ENCODE results near the gene DTYMK. TPM values are rescaled to one million over a fixed set of nuclear protein-coding genes. Genes with fewer than 3 reads are reported as not detected.

Gene DTYMK, protein sequence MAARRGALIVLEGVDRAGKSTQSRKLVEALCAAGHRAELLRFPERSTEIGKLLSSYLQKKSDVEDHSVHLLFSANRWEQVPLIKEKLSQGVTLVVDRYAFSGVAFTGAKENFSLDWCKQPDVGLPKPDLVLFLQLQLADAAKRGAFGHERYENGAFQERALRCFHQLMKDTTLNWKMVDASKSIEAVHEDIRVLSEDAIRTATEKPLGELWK
- 131 and 155 TPM in 2 replicates for polyA plus RNA-seq (2014; cell fraction: cytosol; rRNA removed)
- 110 and 133 TPM in 2 replicates for polyA plus RNA-seq (2014; cell fraction: nucleus; rRNA removed)

DNA sequence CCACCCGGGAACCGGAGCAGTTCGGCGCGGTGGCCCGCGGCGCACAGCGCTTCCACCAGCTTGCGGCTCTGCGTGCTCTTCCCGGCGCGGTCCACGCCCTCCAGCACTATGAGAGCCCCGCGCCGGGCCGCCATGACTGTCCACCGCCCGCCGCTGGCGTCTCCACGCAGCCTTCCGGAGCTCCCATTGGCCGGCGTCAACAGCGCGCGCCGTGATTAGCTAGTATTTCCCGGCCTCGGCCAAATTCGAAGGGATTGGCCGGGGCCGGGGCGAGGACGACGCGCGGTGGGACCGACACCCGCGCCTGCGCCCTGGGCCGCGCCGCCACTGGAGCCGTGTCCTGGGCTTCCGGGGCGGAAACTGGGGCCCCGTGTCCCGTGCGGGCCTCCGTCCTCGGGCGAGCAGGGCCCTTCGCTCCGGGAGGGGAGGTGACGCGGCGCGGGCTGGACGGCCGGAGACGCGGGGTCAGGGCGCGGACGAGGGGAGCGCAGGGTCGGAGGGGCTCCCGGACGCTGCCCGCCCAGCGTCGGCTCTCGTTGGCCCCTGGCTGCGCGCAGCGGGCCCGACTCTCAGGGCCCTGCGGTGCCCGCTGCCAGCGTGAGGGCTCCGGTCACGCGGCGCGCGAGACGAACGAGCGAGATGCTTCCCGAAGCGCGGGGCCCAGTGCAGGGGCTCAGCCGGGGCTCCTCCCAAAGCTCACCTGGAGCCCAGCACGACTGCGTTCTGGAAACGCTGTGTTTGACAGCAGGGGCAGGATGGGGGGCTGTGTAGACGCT, at the start of gene DTYMK:
DTYMK (minus strand) TSS at position 166 of the 776 bp plus-strand sequence; CDS start at position 134, 32 bp downstream.
- peak; percentile 95 for DNase-seq (ENCODE audit: low spot score)

DNA sequence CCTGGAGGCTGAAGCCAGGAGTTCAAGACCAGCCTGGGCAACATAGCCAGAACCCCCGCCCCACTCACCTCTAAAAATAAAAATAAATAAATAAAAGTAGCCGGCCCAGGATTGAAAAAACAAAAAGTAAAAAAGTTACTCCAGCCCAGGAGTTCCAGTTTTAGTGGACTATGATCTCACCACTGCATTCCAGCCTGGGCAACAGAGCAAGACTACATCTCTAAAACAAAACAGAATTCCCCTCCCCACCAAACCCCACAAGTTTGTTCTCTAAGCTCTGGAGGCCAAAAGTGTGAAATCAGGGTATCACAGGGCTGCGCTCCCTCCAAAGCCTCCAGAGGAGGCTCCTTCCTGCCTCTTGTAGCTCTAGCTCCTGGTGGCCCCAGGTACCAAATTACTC, 49.5 kb upstream of the DTYMK start:
- no peak for DNase-seq (ENCODE audit: low spot score)

DNA sequence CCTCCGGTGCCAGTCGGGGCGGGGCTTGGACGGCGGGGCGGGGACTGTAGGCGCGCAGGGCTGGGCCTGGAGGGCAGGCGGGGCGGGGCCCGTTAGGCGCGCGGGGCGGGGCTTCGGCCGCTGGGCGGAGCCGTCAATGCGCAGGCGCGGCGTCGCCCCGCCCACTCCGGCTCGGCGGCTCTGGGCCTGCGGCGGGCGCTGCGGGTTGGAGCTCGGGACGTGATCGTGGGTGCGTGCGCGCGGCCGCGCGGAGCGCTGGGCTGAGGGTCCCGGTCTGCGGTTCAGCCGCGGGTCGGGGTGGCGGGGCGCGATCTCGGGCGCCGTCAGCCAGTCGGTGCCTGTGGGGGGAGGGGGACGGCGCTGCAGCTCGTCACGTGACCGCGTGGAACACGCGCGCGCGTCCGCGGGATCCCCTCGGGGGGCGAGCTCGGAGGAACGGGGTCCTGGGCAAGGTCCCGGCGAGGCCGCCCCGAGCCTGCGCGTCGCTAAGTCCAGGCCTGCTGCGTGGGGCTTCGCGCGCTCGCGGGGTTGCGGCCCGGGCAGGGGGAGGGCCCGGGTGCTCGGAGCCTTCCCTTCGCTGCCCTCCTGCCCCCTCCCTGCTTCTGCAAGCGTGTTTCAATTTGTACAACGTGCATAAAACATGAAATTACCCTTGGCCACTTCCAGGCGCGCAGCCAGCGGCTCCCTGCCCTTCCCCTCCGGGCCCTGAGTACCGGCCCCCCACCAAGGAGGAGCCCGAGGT, 48.0 kb upstream of the DTYMK start, which contains the start of gene D2HGDH:
D2HGDH (plus strand) TSS at position 164 of the 742 bp plus-strand sequence. CDS start 595 bp downstream, outside the sequence.
- DNase-seq (ENCODE audit: low spot score), result peak; percentile 79

DNA sequence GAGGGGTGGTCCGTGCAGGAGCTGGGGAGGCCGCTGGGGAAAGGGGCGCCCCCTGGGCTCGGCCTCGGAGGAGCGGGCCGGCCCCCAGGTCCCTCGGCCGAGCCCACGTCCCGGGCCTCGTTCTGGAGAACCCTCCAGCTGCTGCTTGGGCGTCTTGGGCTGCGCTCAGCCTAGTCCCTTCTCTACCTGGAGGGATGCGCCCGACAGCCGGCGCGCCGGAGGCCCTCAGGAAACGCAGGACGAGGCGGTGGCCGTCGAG, 47.5 kb upstream of the DTYMK start:
- DNase-seq (ENCODE audit: low spot score), result no peak

DNA sequence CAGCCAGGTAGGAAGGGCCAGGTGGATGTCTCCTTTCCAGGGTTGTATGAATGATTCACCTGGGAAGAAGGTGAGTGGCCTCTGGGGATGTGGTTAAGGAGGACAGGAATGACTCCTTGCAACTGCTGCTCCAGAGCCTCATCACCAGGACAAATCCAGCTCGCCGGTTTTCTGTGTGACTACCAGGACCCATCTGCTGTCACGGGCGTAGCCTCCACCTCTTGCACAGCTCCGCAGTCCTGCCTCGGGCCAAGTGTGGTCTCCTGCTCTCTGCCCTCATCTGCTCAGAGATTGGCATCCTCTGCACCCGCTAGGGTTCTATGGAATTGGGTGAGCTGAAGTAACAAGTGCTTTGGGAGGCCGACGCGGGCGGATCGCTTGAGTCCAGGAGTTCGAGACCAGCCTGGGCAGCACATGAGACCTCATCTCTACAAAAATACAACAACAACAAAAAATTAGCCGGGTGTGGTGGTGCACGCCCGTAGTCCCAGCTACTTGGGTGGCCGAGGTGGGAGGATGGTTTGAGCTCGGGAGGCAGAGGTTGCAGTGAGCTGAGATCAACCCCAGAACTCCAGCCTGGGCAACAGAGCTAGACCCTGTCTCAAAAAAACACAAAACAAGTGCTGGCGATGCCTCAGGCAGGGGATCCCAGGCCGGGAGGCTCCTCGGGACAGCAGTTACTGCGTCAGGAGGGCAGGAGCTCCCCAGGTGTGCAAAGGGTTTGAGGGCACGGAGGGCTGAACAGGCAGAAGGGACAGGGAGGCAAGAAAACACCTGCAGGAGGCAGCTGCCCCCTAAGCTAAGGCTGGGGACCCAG, 47.0 kb upstream of the DTYMK start:
- DNase-seq (ENCODE audit: low spot score), result no peak

DNA sequence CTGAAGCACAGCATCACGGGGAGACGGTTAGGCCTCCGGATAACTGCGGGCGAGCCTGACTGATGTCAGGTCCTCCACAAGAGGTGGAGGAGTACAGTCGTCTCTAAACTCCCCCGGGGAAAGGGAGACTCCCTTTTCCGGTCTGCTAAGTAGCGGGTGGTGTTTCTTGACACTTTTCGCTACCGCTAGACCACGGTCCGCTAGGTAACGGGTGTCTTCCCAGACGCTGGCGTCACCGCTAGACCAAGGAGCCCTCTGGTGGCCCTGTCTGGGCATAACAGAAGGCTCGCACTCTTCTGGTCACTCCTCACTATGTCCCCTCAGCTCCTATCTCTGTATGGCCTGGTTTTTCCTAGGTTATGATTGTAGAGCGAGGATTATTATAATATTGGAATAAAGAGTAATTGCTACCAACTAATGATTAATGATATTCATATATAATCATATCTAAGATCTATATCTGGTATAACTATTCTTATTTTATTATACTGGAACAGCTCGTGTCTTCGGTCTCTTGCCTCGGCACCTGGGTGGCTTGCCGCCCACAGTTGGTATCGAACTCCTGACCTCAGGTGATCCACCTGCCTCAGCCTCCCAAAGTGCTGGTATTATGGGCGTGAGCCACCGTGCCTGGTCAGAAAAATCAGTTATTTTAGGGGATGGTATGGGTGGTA, 46.0 kb upstream of the DTYMK start:
- DNase-seq (ENCODE audit: low spot score), result peak; percentile 55

DNA sequence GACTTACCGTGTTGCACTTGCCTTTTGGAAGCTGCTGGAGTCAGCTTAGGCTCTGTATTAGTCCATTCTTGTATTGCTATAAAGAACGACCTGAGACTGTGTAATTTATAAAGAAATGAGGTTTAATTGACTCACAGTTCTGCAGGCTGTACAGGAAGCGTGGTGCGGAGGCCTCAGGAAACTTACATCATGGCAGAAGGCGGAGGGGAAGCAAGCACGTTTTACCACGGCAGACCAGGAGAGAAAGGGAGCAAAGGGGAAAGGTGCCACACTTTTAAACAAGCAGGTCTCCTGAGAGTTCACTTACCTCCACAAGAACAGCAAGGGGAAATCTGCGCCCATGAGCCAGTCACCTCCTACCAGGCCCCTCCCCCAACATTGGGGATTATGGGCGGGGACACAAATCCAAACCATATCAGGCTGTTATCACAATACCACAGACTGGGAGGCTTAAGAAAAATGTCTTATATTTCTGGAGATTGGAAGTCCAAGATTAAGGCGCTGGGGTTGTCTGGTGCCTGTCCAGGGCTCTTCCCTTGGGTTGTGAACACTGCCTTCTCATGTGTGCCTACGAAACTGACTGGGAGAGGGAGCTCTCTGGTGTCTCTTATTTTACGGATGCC, 44.2 kb upstream of the DTYMK start:
- DNase-seq (ENCODE audit: low spot score), result no peak

DNA sequence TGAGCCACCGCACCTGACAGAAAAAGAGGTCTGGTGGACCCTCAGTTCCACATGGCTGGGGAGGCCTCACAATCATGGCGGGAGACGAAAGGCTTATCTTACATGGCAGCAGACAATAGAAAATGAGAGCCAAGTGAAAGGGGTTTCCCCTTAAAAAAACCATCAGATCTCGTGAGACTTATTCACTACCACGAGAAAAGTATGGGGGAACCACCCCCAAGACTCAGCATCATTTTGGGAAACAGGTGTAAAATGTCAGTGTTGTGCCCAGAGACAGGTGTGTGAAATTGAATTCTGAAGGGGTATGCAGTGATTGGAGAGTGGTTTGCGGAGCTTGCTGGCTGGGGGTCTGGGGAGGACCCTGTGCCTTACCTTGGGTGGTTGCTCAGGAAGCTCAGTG, 43.3 kb upstream of the DTYMK start:
- no peak for DNase-seq (ENCODE audit: low spot score)

DNA sequence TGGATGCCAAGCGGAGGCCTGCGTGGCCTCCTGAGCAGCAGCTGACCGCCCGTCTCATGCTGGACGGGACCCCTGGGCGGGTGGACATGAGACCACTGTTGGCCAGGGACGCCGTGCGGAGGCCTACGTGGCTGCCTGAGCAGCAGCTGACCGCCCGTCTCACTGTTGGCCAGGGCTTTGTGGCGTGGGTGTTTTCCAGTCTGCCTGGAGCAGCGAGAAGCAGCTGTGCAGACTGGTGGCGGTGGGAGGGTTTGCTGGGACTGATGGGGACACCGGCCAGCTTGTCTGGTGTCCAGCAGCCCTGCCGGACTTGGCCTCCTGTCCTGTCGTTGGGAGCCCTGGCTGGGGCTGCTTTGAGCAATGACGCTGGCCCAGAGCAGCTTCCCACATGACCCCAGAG, 42.0 kb upstream of the DTYMK start:
- DNase-seq (ENCODE audit: low spot score), result no peak

DNA sequence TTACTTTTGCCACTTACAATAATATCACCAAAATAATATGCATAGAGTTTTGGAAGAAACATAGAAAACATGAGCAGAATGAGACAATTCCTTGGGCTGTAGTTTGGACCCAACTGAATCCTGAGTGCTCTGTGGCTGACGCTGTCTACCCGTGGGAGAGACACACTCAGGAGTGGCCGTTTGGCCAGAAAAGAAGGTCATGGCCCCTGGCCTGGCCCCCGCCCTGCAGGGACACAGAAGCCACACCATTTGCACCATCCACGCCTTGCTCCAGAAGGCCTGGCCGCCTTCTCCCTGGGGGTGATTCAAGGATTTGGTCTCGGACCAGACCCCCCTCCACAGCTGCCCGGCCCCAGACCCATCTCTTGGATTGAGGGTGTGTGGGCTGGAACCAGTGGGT, 41.4 kb upstream of the DTYMK start:
- no peak for DNase-seq (ENCODE audit: low spot score)

DNA sequence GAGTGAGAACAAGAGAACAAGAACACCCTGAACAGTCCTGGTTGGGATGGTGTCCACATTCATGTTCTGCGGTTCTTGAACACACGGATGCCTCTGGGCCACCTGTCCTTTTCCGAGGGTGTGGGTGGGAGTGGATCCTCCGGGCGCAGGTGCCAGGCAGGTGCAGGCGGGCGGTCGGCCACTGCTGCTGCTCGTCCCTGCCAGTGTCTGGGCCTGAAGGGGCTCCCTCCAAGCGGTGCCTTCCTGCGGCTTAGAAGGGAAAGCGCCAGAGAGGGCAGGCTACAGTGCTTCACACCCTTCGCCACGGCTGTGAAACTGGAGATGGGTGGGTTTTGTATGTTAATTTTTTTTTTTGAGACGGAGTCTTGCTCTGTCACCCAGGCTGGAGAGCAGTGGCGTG, 39.8 kb upstream of the DTYMK start:
- no peak for DNase-seq (ENCODE audit: low spot score)

DNA sequence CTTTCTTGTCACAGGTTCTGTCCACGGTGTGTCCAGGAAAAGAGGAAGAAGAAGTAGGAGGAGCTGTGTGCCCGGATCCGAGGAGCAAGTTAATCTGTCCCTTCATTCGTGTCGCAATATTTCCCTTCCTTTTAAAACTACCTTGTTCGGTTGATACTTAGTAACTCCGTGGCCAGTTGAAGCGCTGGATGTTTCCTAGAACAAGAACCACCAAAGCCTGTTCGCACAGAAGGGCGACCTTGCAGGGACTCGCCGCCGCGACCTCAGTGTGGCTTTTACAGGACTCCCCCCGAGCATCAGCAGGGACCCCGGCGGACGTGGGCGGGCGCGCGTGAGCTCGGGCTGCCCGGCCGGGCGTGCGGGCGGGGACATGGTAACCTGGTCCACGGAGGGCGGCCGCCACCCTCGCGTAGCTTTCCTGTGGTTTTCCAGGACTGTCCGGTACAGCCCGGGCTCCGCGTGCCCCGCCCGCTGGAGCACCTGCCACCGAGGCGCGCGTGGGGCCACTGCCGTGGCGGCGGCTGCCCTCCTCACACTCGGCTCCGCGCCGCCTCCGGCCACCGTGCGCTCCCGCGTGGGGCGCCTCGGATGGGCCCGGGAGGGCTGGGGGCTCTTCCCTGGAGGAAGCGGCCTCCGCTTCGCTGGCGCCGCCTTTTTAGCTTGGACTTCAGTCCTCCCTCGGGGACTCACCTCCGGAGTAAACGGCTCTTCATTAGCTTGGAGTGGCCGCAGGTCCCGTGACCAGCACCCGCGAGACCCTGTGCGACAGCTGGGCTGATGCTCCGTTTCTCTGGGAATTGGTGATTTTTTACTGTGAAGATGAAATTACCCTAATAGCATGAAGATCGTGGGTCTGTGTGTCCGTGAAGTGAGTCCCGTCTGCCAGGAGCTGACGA, 38.6 kb upstream of the DTYMK start:
- no peak for DNase-seq (ENCODE audit: low spot score)

DNA sequence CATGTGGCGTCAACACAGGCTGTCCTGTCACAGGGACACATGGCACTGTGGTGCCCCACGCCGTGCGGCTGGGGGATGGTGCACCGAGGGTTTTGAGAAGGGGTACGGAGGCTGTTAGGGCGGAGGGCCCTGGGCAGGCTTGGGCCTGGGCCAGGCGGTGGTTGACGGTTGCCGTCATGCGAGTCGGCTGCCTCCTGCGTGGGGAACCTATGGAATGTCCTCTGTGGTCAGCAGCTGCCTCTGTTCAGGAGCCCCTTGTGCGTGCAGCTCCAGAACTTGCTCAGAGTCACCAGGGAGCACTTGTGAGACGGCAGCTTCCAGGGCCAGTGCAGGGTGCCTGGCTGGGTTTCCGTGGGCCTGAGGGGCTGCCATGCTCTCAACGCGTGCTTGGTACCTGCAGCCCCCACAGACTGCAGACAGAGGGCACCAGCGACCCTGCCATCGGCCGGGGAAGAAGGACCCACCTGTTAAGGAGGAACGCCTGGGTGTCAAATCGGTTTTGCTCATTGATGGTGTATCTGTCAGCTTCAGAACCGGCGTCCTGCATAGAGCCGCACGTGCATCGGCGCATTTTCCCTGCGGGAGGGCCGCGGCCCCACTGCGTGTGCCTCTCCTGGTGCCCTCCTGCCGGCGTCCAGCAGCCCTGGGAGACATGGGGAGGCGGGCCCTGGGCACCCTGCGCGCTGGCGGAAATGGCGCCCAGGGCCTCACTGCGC, 37.8 kb upstream of the DTYMK start:
- DNase-seq (ENCODE audit: low spot score), result no peak

DNA sequence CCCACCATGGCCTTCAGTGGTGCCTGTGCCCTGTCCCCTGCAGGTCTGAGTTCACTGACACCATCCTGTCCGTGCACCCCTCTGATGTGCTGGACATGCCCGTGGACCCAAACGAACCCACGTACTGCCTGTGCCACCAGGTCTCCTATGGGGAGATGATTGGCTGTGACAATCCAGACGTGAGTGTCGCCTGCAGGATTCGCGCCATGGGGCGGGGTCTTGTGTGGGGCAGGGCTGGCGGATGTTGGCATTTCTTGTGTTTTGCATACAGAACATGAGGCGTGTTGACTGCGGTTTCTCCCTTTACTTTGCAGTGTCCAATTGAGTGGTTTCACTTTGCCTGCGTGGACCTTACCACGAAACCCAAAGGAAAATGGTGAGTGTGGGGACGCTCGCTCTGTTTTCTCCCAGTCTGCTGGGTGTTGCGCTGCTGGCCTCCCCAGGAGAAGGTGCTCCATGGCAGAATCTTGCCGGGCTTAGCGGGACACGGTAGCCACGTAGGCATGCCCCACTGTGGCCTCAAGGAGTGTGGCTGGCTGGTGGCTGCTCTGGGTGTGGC, 36.4 kb upstream of the DTYMK start:
- DNase-seq (ENCODE audit: low spot score), result no peak

DNA sequence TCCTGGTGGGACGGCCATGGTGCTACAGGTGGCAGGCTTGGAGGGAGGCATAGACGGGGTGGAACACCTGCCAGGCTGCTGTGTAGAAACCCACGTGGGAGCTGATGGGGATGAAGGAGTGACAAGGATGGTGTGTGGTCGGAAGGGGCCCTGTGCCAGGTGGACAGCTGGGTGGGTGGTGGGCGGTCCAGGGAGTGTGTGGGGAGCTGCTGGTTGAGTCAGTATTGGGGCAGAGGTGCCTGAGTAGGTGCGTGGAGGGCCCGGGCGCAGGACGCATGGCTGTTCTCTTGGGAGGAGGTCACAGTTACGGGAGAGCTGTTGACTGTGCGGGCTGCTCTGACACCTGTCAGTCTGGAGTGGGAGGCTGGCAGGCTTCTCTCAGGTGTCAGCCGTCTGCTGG, 35.2 kb upstream of the DTYMK start:
- DNase-seq (ENCODE audit: low spot score), result no peak

DNA sequence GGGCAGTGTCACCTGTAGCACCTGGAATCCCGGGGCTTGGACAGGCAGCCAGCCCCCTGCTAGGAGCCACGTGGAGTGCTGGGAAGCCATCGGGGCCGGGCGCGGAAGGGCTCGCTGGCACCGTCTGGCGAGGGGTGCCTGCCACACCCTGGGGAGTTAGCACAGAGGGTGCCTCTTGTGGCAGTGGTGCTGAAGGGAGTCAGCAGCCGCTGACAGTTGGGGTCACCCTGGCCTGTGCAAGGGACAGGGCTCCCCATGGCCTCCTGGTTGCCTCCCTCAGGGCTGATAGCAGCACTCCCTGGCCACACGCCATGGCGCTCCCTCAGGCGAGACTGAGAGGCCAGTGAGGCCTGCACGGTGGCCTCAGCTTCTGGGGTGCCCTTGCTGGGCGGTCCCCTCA, 33.9 kb upstream of the DTYMK start:
- no peak for DNase-seq (ENCODE audit: low spot score)

DNA sequence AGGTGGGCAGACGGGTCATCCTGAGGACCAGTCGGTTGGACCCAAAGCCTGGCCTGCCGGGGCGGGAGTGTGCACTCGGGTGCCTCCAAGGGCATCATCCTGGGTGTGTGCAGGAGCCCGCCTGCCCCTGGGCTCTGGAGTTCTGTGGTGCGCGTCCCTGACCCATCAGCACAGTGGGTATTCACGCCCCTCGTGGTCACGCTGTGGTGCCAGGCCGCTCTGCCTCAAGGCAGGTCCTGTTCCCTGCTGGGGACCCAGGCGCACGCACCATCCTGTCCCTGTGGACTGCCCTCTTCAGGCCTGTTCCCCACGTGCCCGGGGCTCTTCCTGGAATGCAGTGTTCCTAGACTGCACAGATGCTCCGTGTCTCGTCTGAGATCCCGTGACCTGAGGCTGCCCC, 33.5 kb upstream of the DTYMK start:
- no peak for DNase-seq (ENCODE audit: low spot score)

DNA sequence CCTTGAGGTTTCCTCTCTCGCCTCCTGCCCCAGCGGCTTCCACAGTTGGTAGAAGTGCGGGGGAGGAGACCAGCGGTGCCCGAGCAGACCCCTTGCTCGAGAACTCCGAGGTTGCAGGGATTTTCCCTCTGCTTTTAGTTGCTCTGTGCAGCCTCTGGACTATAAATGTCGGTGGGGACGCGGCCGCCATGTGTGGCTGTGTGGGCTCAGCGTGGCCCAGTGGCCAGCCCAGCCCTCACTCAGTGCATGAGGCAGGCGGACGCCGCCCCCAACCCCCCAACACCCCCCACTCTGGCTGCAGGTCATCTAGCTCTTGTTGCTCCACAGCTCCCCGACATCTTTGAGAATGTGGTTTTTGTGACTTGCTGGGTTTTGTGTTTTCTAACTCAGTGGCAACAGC, 32.5 kb upstream of the DTYMK start:
- DNase-seq (ENCODE audit: low spot score), result no peak

DNA sequence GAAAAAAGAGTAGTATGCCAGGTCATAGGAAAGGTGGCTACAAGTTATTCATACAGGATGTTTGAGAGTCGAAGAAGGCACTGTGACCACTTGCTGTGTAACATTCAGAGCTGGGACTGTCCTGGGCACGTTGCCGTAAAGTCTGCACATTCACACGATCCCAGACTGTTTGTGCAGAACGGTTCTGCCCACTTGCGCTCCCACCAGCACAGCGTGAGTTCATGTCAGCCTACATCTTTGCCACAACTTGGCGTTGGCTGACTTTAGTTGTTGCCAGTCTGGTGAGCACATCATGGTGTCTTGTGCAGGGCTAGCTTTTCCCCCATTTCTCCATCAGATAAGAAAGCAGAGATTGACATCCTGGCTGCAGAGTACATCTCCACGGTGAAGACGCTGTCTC, 22.3 kb upstream of the DTYMK start:
- no peak for DNase-seq (ENCODE audit: low spot score)
